CD14-positive monocyte (primary cell): ENCODE results near the gene TPST1. TPM values are rescaled to one million over a fixed set of nuclear protein-coding genes. Genes with fewer than 3 reads are reported as not detected.
"Not testable (repeated sequence)": the region's sequence is repeated elsewhere in the genome, so short reads cannot be mapped to it uniquely, and the experiment has no call there.

Source experiments
- DNase-seq, 3 donors: peaks; one replicate each; pipeline ENCODE4 v3.0.0-alpha.2; 2011 to 2022
- H2AFZ ChIP-seq: 2 replicates; pipeline ENCODE4 v1.6.0; 2012; ENCODE audit warnings: mild to moderate bottlenecking, low read depth, low read length, inconsistent platforms; ENCODE audit not compliant: insufficient read depth, poor library complexity, severe bottlenecking
- H3K27ac ChIP-seq, 2 donors: 1 replicate in 1 of 2; 2 replicates in 1 of 2; pipeline ENCODE4 v1.5.1; 2012 to 2013; ENCODE audit warnings: low read length in 2 of 2, control low read depth in 1 of 2, inconsistent platforms in 1 of 2, low read depth in 1 of 2, mild to moderate bottlenecking in 1 of 2
- H3K27me3 ChIP-seq, 2 donors: one replicate each; pipeline versions ENCODE4 v1.6.0 to v1.6.1; 2011 to 2013; ENCODE audit warnings: low read length in 2 of 2; ENCODE audit not compliant: control insufficient read depth in 2 of 2, insufficient read depth in 2 of 2
- H3K36me3 ChIP-seq, 2 donors: replicated peaks in 1 of 2; 1 replicate in 1 of 2; 2 replicates in 1 of 2; pipeline versions ENCODE4 v1.5.1 to v1.6.1; 2012 to 2013; ENCODE audit warnings: low read length in 2 of 2, control low read depth in 1 of 2, inconsistent platforms in 1 of 2, mild to moderate bottlenecking in 1 of 2; ENCODE audit not compliant: insufficient read depth in 2 of 2, control insufficient read depth in 1 of 2
- H3K4me1 ChIP-seq, 2 donors: 1 replicate in 1 of 2; 2 replicates in 1 of 2; pipeline versions ENCODE4 v1.5.1 to v1.6.1; 2012 to 2013; ENCODE audit warnings: low read length in 2 of 2, control low read depth in 1 of 2, inconsistent platforms in 1 of 2, mild to moderate bottlenecking in 1 of 2, moderate library complexity in 1 of 2; ENCODE audit not compliant: insufficient read depth in 2 of 2, control insufficient read depth in 1 of 2
- H3K4me2 ChIP-seq: replicated peaks from 2 replicates; pipeline ENCODE3; 2012; ENCODE audit warnings: low read length, moderate library complexity, mild to moderate bottlenecking; ENCODE audit not compliant: poor library complexity, severe bottlenecking; ENCODE audit errors: extremely low read depth
- H3K4me3 ChIP-seq, 3 experiments: fragments of 200-600 bp in 1 of 3; sonication (generic) in 1 of 3; replicated peaks in 1 of 3; 1 replicate in 2 of 3; 2 replicates in 1 of 3; pipeline ENCODE4 v1.5.1; 2011 to 2013; ENCODE audit warnings: low read length in 3 of 3, mild to moderate bottlenecking in 3 of 3, control low read depth in 2 of 3, low read depth in 2 of 3, inconsistent platforms in 1 of 3, moderate library complexity in 1 of 3
- H3K79me2 ChIP-seq: 2 replicates; pipeline ENCODE4 v1.6.0; 2012; ENCODE audit warnings: mild to moderate bottlenecking, control low read depth, inconsistent platforms, low read length, moderate library complexity; ENCODE audit not compliant: insufficient read depth
- H3K9ac ChIP-seq: 2 replicates; pipeline ENCODE4 v1.6.0; 2017; ENCODE audit warnings: low read length, mild to moderate bottlenecking; ENCODE audit not compliant: insufficient read depth, poor library complexity, severe bottlenecking
- H3K9me3 ChIP-seq, 2 donors: replicated peaks in 1 of 2; 1 replicate in 1 of 2; 2 replicates in 1 of 2; pipeline versions ENCODE4 v1.5.1 to v1.6.1; 2012 to 2013; ENCODE audit warnings: low read length in 2 of 2, control low read depth in 1 of 2; ENCODE audit not compliant: control insufficient read depth in 1 of 2, insufficient read depth in 1 of 2
- H4K20me1 ChIP-seq: 2 replicates; pipeline ENCODE4 v1.6.0; 2012; ENCODE audit warnings: mild to moderate bottlenecking, low read length, control low read depth, moderate library complexity; ENCODE audit not compliant: insufficient read depth
- H3K27ac Mint-ChIP-seq, 7 donors: one replicate each; pipeline ENCODE4 v1.8.0; 2020; ENCODE audit warnings: mild to moderate bottlenecking in 7 of 7, mixed read lengths in 7 of 7, moderate library complexity in 6 of 7, inconsistent platforms in 2 of 7
- H3K27me3 Mint-ChIP-seq, 3 donors: one replicate each; pipeline ENCODE4 v1.8.0; 2021 to 2022; ENCODE audit warnings: low read depth in 3 of 3, mild to moderate bottlenecking in 3 of 3, mixed read lengths in 3 of 3, moderate library complexity in 3 of 3, inconsistent platforms in 1 of 3
- H3K36me3 Mint-ChIP-seq, 2 donors: one replicate each; pipeline ENCODE4 v1.8.0; 2020; ENCODE audit warnings: mixed read lengths in 2 of 2, inconsistent platforms in 1 of 2, mild to moderate bottlenecking in 1 of 2
- H3K4me1 Mint-ChIP-seq: one replicate; pipeline ENCODE4 v1.8.0; 2020; ENCODE audit warnings: mild to moderate bottlenecking, mixed read lengths
- H3K4me3 Mint-ChIP-seq, 2 donors: one replicate each; pipeline ENCODE4 v1.8.0; 2020; ENCODE audit warnings: mild to moderate bottlenecking in 2 of 2, mixed read lengths in 2 of 2, moderate library complexity in 1 of 2
- H3K9me3 Mint-ChIP-seq, 7 donors: one replicate each; pipeline ENCODE4 v1.8.0; 2020 to 2022; ENCODE audit warnings: mixed read lengths in 7 of 7, mild to moderate bottlenecking in 6 of 7, moderate library complexity in 6 of 7, inconsistent platforms in 2 of 7
- WGBS: methylation state at CpG from one replicate; pipeline ENCODE4 v1.1.5; 2013; ENCODE audit warnings: missing lambda C conversion rate; ENCODE audit not compliant: insufficient coverage; 5-methylcytosine and 5-hydroxymethylcytosine counted together
- intact Hi-C, 2 donors: fragments of 100-400 bp; cut with micrococcal nuclease; formaldehyde crosslinking; loops; one replicate each; pipeline versions ENCODE4 v1.15.0 to v1.15.1; 2023
- polyA plus RNA-seq, 3 donors: library from polyadenylated mRNA; depleted of rRNA in 1 of 3; unstranded in 2 of 3; stranded (reverse) in 1 of 3; fragments of 300-500 nt in 2 of 3; fragments of >200 nt in 1 of 3; fragmentation: Illumina TruSeq in 2 of 3; gene quantifications; 1 replicate in 2 of 3; 2 replicates in 1 of 3; pipeline ENCODE4 v1.2.3, GENCODE V29; 2012 to 2021
- TF ChIP-seq, protein P1 (sequence below): fragments of 200-600 bp; IDR thresholded peaks from one replicate; pipeline ENCODE4 v1.8.0; 2022; ENCODE audit warnings: antibody characterized with exemption, mild to moderate bottlenecking

TPST1 gene
- polyA plus RNA-seq, 3 donors: 0.54 to 4.8 (median 4.2) TPM

GRCh38 chr7:66173856-66174255 lies 31.3 kb upstream of the TPST1 start:
- Histone ChIP-seq H3K4me2 (no peak overlapping the region), H3K27ac (no peak overlapping the region), H4K20me1 (no peaks in the 10 kb centered on the region), H3K79me2 (no peaks in the 10 kb centered on the region), H3K9ac (no peak overlapping the region), H2AFZ (no peak overlapping the region), H3K36me3 (no peaks in the 10 kb centered on the region), H3K4me1 (no peaks in the 10 kb centered on the region), H3K27me3 (no peaks in the 10 kb centered on the region), H3K4me3 (no peak overlapping the region), H3K9me3 (peaks cover 0 to 6% of the 10 kb centered on the region in 2 donors)
- H3K27ac Mint-ChIP-seq: no peak overlapping the region
- intact Hi-C loops: no loop called here
- TF ChIP-seq, protein P1, sequence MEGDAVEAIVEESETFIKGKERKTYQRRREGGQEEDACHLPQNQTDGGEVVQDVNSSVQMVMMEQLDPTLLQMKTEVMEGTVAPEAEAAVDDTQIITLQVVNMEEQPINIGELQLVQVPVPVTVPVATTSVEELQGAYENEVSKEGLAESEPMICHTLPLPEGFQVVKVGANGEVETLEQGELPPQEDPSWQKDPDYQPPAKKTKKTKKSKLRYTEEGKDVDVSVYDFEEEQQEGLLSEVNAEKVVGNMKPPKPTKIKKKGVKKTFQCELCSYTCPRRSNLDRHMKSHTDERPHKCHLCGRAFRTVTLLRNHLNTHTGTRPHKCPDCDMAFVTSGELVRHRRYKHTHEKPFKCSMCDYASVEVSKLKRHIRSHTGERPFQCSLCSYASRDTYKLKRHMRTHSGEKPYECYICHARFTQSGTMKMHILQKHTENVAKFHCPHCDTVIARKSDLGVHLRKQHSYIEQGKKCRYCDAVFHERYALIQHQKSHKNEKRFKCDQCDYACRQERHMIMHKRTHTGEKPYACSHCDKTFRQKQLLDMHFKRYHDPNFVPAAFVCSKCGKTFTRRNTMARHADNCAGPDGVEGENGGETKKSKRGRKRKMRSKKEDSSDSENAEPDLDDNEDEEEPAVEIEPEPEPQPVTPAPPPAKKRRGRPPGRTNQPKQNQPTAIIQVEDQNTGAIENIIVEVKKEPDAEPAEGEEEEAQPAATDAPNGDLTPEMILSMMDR: no peak
- H3K9me3 Mint-ChIP-seq: peaks cover 0 to 11% (median 7%) of the 10 kb centered on the region in 7 donors
- no peak overlapping the region for H3K4me3 Mint-ChIP-seq
- peaks cover 3 to 4% (median 3%) of the 10 kb centered on the region in 3 donors for H3K27me3 Mint-ChIP-seq
- 100% methylated on average over 1 of the region's 5 CpGs for WGBS
- H3K4me1 Mint-ChIP-seq: no peaks in the 10 kb centered on the region
- H3K36me3 Mint-ChIP-seq: no peaks in the 10 kb centered on the region
- no peak for DNase-seq

DNA sequence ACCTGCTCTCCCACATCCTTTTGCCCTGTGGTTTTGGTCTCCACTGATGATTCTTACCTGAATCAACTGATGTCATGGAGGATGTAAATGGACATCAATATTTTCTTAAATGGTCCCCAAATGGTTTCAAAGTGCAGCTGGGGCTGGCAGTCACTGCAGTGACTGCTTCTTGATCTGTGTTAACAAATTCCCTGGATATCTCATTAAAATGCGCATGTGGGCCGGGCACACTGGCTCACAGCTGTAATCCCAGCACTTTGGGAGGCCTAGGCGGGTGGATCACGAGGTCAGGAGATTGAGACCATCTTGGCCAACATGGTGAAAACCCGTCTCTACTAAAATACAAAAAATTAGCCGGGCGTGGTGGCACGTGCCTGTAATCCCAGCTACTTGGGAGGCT lies 30.1 kb upstream of the TPST1 start:
- intact Hi-C loops, H3K4me1 Mint-ChIP-seq, DNase-seq, H2AFZ ChIP-seq, H3K79me2 ChIP-seq, H3K4me3 ChIP-seq, H3K36me3 ChIP-seq, H3K9ac ChIP-seq, H3K9me3 ChIP-seq, H3K27ac Mint-ChIP-seq, H3K27ac ChIP-seq, H3K36me3 Mint-ChIP-seq, H3K4me3 Mint-ChIP-seq, H4K20me1 ChIP-seq, H3K4me2 ChIP-seq, H3K27me3 Mint-ChIP-seq, H3K4me1 ChIP-seq, H3K27me3 ChIP-seq: not testable (repeated sequence)
- 100% methylated on average over 5 of the region's 8 CpGs for WGBS
- peaks cover 0 to 13% (median 7%) of the 10 kb centered on the region in 7 donors for H3K9me3 Mint-ChIP-seq
